Middle frontal gyrus (tissue), 1 donor: ENCODE measurements around the gene SRBD1.

Experiments
- DNase-seq: peaks from one replicate; pipeline ENCODE4 v3.0.0-alpha.2; 2015; ENCODE audit warnings: low spot score; ENCODE audit errors: extremely low spot score

SRBD1 gene

GRCh38 chr2:45611020-45611859 is at the start of gene SRBD1:
TSS of gene SRBD1 (minus strand) at chr2:45611267. CDS start at chr2:45605441, 5,826 bp downstream.
- DNase-seq, result peak; percentile 91

GRCh38 chr2:45654250-45654649 is 43.2 kb upstream of the SRBD1 start:
- DNase-seq, result no peak

- DNase-seq, result no peak
Measured at GRCh38 chr2:45653122-45653913, 42.3 kb upstream of the SRBD1 start.

GRCh38 chr2:45652090-45653031 is 41.3 kb upstream of the SRBD1 start:
- DNase-seq, result no peak

GRCh38 chr2:45651415-45652089 is 40.5 kb upstream of the SRBD1 start, which contains the start of gene PRKCE:
TSS of gene PRKCE (plus strand) at chr2:45651675.
- DNase-seq, result no peak

- DNase-seq, result peak; percentile 91
Measured at GRCh38 chr2:45650851-45651414, 39.9 kb upstream of the SRBD1 start.

- DNase-seq, result no peak
Measured at GRCh38 chr2:45649858-45650811, 39.1 kb upstream of the SRBD1 start.

GRCh38 chr2:45649462-45649857 is 38.4 kb upstream of the SRBD1 start:
- DNase-seq, result no peak

GRCh38 chr2:45648636-45649035 is 37.6 kb upstream of the SRBD1 start:
- DNase-seq, result no peak

GRCh38 chr2:45647986-45648520 is 37.0 kb upstream of the SRBD1 start:
- no peak for DNase-seq

- no peak for DNase-seq
Measured at GRCh38 chr2:45647356-45647755, 36.3 kb upstream of the SRBD1 start.

- DNase-seq, result no peak
Measured at GRCh38 chr2:45646289-45646688, 35.2 kb upstream of the SRBD1 start.

- peak; percentile 68 for DNase-seq
Measured at GRCh38 chr2:45643543-45644542, 32.8 kb upstream of the SRBD1 start.

GRCh38 chr2:45643095-45643494 is 32.0 kb upstream of the SRBD1 start:
- DNase-seq, result no peak

GRCh38 chr2:45640576-45640975 is 29.5 kb upstream of the SRBD1 start:
- no peak for DNase-seq

GRCh38 chr2:45637440-45637839 is 26.4 kb upstream of the SRBD1 start:
- no peak for DNase-seq

- no peak for DNase-seq
Measured at GRCh38 chr2:45636008-45636407, 24.9 kb upstream of the SRBD1 start.

- no peak for DNase-seq
Measured at GRCh38 chr2:45634223-45634622, 23.2 kb upstream of the SRBD1 start.
